HFF-Myc (cell line): Measurements from ENCODE around the gene RPS6KA6.

ENCODE experiments used
- DNase-seq: peaks from one replicate; pipeline ENCODE4 v3.0.0-alpha.2; 2011; ENCODE audit warnings: low read depth; ENCODE audit errors: extremely low read depth
- H3K4me3 ChIP-seq: replicated peaks from 2 replicates; pipeline ENCODE4 v1.5.1; 2011; ENCODE audit warnings: low read depth, mild to moderate bottlenecking, control low read depth, low read length
- CTCF ChIP-seq: IDR thresholded peaks from 2 replicates; pipeline ENCODE4 v1.5.1; 2012; ENCODE audit warnings: mild to moderate bottlenecking, low read depth, low read length, control low read depth; ENCODE audit errors: missing control alignments

RPS6KA6 gene

GRCh38 chrX:84170931-84171330 is 17.1 kb downstream of the RPS6KA6 start:
- TF ChIP-seq CTCF, result no peak
- H3K4me3 ChIP-seq, result no peak overlapping the region
- DNase-seq, result no peak

- no peak for DNase-seq
- no peak overlapping the region for H3K4me3 ChIP-seq
- TF ChIP-seq CTCF, result no peak
These were observed 19.4 kb downstream of the RPS6KA6 start for GRCh38 chrX:84168574-84168973.

- no peak for TF ChIP-seq CTCF
- no peak overlapping the region for H3K4me3 ChIP-seq
- no peak for DNase-seq
These were observed 19.9 kb downstream of the RPS6KA6 start for GRCh38 chrX:84168095-84168494.

- no peak for TF ChIP-seq CTCF
- DNase-seq, result no peak
- no peak overlapping the region for H3K4me3 ChIP-seq
These were observed 22.3 kb downstream of the RPS6KA6 start for GRCh38 chrX:84165711-84166110.

- no peak for DNase-seq
- TF ChIP-seq CTCF, result no peak
- H3K4me3 ChIP-seq, result no peak overlapping the region
These were observed 25.6 kb downstream of the RPS6KA6 start for GRCh38 chrX:84162401-84162800.

GRCh38 chrX:84161641-84162040 is 26.4 kb downstream of the RPS6KA6 start:
- TF ChIP-seq CTCF, result no peak
- DNase-seq, result no peak
- H3K4me3 ChIP-seq, result no peak overlapping the region

- no peak overlapping the region for H3K4me3 ChIP-seq
- DNase-seq, result no peak
- TF ChIP-seq CTCF, result no peak
These were observed 27.3 kb downstream of the RPS6KA6 start for GRCh38 chrX:84160736-84161135.
